GM12801 (cell line): ENCODE data around the gene PJA2.

ENCODE experiments used
- CTCF ChIP-seq: IDR thresholded peaks from one replicate; pipeline ENCODE4 v1.5.1; 2011; ENCODE audit warnings: control low read depth; ENCODE audit not compliant: insufficient read length; ENCODE audit errors: extremely low read depth

Gene PJA2

GRCh38 chr5:109450129-109450877, 40.5 kb upstream of the PJA2 start:
- no peak for TF ChIP-seq CTCF

- no peak for TF ChIP-seq CTCF
These were observed 39.1 kb upstream of the PJA2 start for GRCh38 chr5:109448838-109449237.

- TF ChIP-seq CTCF = no peak
These were observed 29.8 kb upstream of the PJA2 start for GRCh38 chr5:109439590-109439989.

- TF ChIP-seq CTCF = no peak
These were observed 16.3 kb upstream of the PJA2 start for GRCh38 chr5:109426075-109426474.

- TF ChIP-seq CTCF = no peak
These were observed 12.2 kb upstream of the PJA2 start for GRCh38 chr5:109421956-109422355.

- TF ChIP-seq CTCF = no peak
These were observed 9.1 kb upstream of the PJA2 start for GRCh38 chr5:109418712-109419352.

GRCh38 chr5:109416882-109417281, 7.1 kb upstream of the PJA2 start:
- TF ChIP-seq CTCF = no peak
